GM18520 (cell line): ENCODE measurements around the gene ACOT13.
A peak's percentile ranks its signal among the peaks of the same experiment; 100 is the strongest.
"Not testable (repeated sequence)": the region's sequence is repeated elsewhere in the genome, so short reads cannot be mapped to it uniquely, and the experiment has no call there.

ENCODE experiments used
- ATAC-seq: cut with Tn5 transposase; IDR thresholded peaks from one replicate; pipeline ENCODE4 v1.9.1; 2021; ENCODE audit not compliant: unreplicated experiment

The ACOT13 gene

GRCh38 chr6:24661759-24662158, 5.1 kb upstream of the ACOT13 start:
- ATAC-seq, result not testable (repeated sequence)

GRCh38 chr6:24662236-24662635, 4.6 kb upstream of the ACOT13 start:
- ATAC-seq, result no peak

GRCh38 chr6:24663189-24663588, 3.7 kb upstream of the ACOT13 start:
- ATAC-seq, result no peak

- no peak for ATAC-seq
These were observed 2.6 kb upstream of the ACOT13 start for GRCh38 chr6:24664046-24664987.

GRCh38 chr6:24666097-24666640, 708 bp upstream of the ACOT13 start:
- ATAC-seq, result peak; percentile 6

GRCh38 chr6:24667378-24667803, 514 bp downstream of the ACOT13 start:
- no peak for ATAC-seq

GRCh38 chr6:24668066-24668996, 1.5 kb downstream of the ACOT13 start:
- not testable (repeated sequence) for ATAC-seq

- ATAC-seq, result no peak
These were observed 2.1 kb downstream of the ACOT13 start for GRCh38 chr6:24668997-24669361.

GRCh38 chr6:24670492-24670891, 3.6 kb downstream of the ACOT13 start:
- not testable (repeated sequence) for ATAC-seq

- ATAC-seq, result not testable (repeated sequence)
These were observed 4.2 kb downstream of the ACOT13 start for GRCh38 chr6:24671077-24671476.

GRCh38 chr6:24672620-24673182, 5.8 kb downstream of the ACOT13 start:
- ATAC-seq, result no peak

GRCh38 chr6:24673625-24674024, 6.7 kb downstream of the ACOT13 start:
- no peak for ATAC-seq

- not testable (repeated sequence) for ATAC-seq
These were observed 12.0 kb downstream of the ACOT13 start for GRCh38 chr6:24678792-24679352.

GRCh38 chr6:24680582-24680981, 13.7 kb downstream of the ACOT13 start:
- ATAC-seq, result no peak

- ATAC-seq, result no peak
These were observed 16.7 kb downstream of the ACOT13 start for GRCh38 chr6:24683297-24684296.

- no peak for ATAC-seq
These were observed 19.5 kb downstream of the ACOT13 start for GRCh38 chr6:24686408-24686807.

- ATAC-seq, result no peak
These were observed 20.1 kb downstream of the ACOT13 start for GRCh38 chr6:24686946-24687345.

GRCh38 chr6:24689964-24690363, 23.1 kb downstream of the ACOT13 start:
- ATAC-seq, result no peak

GRCh38 chr6:24690593-24690992, 23.7 kb downstream of the ACOT13 start:
- no peak for ATAC-seq
